GM18909 (cell line): ENCODE data around the gene CREB5.
"Not testable (repeated sequence)": the region's sequence is repeated elsewhere in the genome, so short reads cannot be mapped to it uniquely, and the experiment has no call there.

ENCODE experiments used
- ATAC-seq: cut with Tn5 transposase; IDR thresholded peaks from one replicate; pipeline ENCODE4 v1.9.1; 2021; ENCODE audit warnings: mild to moderate bottlenecking; ENCODE audit not compliant: unreplicated experiment, poor library complexity

CREB5 gene

DNA sequence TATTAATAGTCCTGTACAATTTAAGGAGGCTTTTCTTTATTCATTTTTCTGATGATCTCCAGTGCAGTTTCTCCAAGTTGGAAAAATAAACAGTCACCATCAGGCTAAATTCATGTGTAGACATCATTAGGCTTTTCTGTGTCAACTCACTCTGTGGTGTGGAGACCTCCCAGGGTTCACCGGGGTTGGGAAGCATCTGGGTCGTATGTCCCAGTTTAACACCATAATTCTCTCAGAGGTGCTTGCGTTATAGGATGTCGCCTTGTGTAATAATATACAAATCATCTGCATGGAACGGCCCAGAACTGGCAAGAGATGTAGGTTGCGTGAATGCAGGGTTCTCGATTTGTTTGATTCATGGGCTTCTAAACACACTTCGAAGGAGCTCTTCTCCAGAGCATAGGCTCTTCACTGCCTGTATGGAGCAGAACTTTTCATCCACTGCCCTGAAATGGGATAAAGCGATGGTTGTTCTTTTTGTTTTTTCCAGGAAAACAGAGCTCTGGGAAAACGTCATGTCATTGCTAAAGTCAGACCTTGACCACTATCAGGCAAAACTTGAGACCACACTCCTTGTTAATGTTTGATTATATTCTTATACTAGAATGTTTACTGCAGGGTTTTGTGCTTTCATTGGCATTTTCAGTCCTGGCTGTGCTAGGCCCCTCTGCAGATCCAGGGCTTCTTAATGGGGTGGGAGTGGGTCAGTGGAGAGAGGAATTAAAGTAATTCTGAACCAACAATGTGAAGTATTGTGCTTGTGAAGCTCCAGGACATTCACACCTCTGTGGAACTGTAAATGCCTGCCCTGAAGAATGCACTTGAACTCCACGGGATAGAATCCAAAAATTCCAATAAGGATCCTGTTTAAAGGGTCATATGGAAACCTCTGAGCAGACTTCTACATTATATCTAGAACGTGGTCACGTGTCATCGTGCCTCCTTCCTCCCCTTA, 373.0 kb downstream of the CREB5 start:
- no peak for ATAC-seq

DNA sequence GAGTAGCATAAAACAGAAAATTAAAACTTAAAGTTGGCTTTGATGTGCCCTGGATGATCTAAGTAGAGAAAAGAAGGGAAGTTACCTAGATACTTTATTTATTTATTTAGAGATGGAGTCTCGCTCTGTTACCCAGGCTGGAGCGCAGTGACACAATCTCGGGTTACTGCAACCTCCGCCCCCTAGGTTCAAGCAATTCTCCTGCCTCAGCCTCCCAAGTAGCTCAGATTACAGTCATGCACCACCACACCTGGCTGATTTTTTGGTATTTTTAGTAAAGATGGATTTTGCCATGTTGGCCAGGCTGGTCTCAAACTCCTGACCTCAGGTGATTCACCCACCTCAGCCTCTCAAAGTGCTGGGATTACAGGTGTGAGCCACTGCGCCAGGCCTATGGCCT, 373.8 kb downstream of the CREB5 start:
- ATAC-seq, result not testable (repeated sequence)

DNA sequence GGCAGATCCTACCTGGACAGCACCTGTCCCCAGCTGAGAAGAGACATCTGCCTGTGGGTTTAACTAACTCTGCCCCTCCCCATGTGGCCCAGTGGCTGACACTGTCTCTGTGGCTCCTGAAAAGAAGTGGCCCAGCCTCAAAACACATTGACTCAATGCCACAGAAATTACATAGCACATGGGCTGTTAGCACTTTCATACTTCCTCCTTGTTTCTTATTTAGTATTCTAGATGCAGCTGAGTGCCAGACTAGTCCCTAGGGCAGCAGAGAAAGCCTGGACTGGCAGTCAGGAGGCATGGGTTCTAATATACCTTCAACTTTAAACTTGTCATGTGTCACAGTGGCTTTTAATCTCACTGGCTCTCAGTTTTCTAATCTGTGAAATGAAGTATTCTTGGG, 374.8 kb downstream of the CREB5 start:
- no peak for ATAC-seq

DNA sequence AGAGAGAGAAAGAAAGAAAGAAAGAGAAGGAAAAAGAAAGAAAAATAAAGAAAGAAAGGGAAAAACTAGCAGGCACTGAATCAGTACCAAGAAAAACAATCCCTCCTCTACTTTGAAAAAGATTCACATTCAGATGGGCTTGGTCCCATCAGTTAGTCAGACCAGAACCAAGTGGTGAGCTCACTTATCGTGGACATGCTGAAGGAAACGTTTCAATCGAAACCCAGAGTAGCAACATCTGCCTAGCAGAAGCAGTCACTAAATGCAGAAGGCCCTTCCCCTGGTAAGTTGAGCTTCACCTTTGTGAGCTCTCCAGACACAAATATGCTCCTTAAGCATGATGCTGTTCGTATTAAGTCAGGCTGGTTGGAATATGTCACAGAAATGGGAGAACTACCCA, 378.1 kb downstream of the CREB5 start:
- ATAC-seq, result no peak

DNA sequence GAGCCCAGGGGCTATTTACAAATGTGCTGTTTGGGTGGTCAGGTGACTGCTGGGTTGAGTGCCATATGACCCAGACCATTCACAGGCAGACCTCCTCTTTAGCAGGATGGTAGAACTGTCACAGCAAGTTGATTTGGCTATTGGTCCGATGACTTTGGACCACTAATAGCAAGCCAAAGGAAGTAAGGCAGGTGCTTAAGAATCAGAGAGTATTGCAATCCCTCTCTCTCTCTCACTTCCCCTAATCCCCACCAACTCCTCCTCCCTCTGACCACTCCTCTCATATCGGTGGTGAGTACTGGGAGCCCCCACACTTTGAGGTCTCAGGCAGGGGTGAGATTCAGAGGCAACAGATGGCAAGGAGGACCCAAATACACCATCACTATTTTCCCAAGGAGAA, 380.5 kb downstream of the CREB5 start:
- ATAC-seq, result no peak

DNA sequence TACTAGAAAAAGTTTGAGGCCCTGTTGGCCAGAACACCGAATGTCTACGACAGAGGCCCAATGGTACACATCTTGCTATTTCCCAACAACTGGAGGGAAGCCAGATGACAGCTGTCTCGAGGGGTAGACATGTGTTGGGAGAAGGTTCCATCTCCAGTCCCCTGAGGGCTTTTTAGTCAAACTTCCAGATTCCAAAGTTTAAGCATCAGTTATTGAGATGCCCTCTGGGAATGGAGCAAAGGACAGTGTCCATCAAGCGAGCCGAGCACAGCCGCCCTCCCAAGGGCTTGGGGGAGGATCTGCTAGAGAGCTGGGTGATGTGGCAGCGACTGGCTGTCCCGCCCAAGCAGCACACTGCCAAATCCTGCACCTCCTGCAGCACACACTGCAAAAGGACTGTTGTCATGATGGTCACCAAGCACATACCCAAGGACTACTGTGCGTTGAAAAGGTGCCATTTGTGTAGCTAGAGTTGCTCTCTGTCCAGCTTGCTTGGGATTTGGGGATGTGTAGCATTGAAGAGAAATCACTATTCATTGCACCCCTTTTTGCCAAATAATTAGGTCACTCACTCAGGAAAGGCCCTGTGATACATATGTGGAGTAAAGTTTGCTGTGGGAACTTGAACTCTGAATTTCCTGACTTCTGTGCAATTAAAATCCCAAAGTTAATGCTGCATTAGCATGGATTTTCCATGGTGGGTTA, 381.2 kb downstream of the CREB5 start:
- no peak for ATAC-seq

DNA sequence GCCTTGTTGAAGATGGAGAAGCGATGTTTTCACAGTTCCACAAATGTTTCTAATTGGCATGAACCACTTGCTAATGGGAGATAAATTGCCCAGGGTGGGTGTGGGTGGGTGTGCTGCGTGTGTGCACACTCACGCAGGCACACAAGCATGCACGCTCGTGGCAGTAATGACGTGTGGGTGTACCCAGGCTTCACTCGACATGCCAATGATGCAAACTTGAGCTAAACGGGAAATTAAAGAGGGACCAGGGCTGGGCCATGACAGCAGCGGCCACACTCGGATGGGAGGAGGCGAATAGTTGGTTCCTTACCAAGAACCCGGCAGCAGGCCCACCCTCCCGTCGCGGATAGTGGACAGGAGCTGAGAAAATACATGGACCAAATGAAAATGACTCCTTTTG, 386.0 kb downstream of the CREB5 start:
- no peak for ATAC-seq

DNA sequence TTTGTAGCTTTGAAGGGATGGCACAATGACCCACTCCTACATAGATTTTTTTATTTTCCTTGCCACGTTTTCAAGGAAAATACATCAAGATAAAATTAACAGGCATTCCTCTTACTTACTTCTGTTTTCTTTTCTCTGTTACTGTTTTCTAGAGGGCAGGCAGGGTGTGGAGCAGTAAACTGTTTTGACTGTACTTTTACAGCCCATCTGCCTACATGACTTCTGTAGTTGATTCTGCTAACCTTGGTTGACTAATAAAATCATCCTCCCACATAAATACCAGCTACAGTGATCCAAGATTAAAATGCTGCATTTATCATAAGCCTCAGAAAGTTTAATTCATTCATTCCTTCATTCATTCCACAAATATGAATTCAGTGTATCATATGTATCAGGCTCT, 387.3 kb downstream of the CREB5 start:
- no peak for ATAC-seq

DNA sequence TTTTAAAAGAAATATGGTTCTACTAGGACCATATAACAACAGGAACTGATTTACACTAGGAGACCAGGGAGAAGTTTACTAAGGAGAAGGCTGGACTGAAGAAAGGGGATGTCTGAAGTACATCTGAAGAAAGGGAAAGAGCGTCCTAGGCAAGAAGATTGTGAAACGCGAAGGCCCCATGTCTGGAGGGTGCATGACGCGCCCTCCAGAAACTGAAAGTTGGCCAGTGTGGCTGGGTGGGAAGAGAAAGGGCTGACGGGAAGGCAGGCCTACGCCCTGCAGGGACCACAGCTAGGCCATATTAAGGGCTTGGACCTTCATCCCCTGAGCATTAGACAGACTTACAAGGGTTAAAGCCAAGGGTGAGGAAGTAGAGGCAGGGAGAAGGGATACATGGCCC, 387.8 kb downstream of the CREB5 start:
- no peak for ATAC-seq

DNA sequence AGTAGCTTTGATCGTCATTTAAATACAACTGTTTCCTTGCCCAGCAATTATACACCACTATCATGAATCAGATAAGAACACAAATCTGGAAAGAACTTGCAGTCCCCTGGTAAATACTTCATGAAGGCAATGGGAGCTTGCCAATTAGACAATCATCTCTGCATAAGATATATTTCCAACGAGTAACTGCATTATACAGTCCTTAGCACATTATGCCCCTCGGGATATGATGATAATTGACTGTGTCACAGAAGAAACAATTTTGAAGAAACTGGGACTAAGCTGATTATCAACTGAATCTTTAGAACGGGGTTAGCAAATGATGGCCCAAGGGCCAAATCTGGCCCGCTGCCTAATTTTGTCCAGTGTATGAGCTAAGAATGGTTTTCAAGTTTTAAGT, 390.1 kb downstream of the CREB5 start:
- no peak for ATAC-seq

DNA sequence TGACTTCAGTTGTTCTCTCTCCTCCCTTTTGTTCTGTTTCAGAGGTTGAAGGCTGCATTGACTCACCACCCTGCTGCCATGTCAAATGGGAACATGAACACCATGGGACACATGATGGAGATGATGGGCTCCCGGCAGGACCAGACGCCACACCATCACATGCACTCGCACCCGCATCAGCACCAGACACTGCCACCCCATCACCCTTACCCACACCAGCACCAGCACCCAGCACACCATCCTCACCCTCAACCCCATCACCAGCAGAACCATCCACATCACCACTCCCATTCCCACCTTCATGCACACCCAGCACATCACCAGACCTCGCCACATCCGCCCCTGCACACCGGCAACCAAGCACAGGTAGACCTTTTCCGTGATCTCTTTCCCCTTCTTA, 391.8 kb downstream of the CREB5 start:
- ATAC-seq, result no peak

DNA sequence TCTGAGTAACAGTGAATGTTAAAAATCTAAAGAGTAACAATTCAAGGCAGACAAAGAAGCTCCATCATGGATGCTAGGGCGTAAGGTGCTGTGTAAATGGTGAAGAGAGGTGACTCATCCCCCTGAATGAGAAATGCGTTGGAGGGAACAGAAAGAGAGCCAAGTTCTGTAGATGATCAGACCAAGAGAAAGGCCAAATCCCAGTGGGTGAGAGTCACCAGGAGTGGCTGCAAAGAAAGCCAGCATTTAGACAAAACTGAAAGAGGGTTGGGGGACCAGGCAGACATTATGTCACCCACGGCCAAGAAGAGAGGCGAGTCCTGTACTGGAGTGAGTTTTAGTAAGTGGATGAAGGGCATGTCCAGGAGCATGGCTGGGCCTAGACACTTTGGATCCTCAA, 392.7 kb downstream of the CREB5 start:
- ATAC-seq, result no peak

DNA sequence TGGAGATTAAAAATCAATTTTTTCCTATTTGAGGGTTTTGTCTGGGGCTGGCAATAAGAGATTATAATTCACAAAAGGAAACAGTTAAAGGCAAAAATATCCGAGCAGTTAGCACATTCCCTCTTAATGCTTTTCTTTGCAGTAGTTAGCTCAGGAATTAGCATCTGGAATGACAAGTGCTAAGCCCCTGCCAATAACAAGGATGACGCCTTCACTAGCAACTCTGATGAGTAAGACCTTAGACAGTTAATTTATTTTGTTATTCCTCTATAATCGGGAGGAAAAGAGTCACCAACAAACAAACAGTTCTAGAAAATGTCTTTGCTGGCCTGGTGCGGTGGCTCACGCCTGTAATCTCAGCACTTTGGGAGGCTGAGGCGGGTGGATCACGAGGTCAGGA, 394.5 kb downstream of the CREB5 start:
- ATAC-seq, result no peak

DNA sequence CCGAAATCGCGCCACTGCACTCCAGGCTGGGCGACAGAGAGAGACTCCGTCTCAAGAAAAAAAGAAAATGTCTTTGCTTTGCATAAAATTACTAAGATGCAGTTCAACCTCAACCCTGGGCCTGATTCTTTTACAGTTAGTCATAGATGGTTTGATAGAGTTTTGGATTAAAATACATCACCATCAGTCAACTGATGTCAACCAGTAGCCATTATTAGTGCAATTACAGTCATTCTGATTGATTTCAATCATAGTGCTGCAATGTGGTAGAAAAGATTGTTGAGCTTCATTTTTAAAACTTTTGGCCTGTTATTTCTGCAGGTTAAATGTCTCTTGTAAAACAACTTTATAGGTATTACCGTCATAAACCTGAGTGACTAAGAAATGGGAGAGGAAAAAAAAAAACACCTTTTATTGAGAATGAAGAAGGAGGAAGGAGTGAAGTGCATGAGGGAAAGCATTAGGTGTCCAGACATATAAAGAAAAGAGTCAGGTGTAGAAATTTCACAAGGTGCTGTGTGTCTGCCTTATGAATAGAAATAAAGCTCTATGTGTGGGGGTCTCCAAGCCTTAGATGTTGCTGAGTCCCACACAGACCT, 395.2 kb downstream of the CREB5 start:
- ATAC-seq, result no peak

DNA sequence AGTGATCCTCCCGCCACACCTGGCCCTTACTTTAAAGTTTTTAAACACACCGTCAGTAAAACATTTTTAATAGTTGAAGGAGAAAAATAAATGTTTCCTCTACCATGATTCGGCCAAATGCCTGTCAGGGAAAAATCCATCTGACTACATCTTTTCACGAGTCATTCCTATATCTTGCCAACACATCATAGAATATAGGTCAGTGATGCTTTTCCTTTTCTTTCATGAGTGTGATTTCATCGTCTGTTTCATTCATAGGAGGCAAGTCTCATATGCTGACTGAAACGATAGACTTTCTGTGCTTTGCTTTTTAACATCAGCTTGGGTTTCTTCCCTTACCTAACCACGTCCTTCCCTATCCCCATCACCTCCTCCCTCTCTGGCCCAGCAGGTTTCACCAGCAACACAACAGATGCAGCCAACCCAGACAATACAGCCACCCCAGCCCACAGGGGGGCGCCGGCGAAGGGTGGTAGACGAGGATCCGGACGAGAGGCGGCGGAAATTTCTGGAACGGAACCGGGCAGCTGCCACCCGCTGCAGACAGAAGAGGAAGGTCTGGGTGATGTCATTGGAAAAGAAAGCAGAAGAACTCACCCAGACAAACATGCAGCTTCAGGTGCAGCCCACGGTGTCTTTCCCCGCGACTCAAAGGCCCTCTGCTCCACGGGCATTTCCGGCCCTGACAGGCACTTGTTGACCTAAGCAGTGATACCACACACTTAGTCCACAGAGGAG, 396.6 kb downstream of the CREB5 start:
- ATAC-seq, result no peak

DNA sequence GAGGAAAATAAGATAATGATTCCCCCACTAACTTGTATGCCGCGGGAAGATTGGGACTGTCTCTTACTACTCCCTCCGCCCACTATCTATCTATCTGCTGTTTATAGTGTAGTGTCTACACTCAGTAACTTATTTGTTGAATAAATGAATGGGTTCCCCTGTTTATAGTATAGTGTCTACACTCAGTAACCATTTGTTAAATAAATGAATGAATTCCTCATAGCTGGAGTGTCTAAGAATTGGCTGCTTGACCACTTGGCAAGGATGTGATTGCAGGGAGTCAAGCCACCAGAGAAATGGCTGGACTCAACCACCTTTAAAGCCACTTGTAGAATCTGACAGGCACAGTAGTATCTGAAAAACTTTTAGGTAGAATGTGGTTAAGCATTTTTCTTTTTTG, 398.7 kb downstream of the CREB5 start:
- ATAC-seq, result no peak

DNA sequence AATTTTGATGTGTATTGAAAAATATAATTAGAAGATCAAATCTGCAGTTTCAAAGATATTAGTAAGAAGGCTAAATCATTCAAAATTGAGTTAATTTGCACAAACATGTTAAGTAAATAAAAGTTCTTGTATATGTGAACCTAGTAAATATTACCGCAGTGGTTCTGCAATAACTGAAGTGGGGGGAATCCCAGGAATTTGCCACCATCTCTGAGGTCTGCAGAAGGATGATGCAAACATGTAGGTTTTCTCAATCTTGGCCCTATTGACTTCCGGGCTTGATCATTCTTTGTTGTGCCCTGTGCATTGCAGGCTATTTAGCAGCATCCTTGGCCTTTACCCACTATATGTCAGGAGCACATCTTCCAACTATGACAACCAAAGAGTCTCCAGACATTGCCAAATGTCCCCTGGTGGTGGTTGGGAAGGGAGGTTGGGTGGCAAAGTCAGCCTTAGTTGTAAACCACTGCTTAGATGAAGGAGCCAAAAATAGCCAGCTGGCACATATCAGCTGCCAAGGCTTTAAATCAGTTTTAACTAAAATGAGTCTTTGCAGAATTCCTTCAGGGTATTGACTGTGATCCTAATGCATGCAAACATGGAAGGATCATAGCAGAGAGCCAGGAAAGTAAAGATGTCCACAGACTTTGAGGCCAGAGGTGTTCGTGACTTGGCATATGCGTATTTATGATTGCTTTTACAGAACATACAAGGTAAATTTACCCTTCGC, 399.5 kb downstream of the CREB5 start:
- ATAC-seq, result no peak

DNA sequence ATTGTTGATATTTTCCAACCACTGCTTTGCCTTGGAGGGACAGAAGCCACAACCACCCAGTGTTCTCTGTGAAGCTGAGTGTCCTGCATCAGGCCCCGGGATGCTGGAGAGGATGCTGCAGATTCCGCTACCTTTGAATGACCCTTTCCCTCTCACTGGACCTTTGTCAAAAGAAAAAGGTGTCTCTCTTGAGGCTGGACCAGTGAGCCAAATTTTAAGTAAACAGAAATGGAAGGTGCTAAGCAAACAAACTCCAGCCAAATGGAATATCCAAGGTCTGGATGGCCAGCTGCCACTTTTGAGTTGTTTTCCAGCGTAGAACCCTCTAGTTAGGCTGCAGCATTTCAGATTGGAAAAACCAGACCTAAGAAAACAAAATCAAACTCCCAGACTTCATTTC, 400.3 kb downstream of the CREB5 start:
- ATAC-seq, result no peak

DNA sequence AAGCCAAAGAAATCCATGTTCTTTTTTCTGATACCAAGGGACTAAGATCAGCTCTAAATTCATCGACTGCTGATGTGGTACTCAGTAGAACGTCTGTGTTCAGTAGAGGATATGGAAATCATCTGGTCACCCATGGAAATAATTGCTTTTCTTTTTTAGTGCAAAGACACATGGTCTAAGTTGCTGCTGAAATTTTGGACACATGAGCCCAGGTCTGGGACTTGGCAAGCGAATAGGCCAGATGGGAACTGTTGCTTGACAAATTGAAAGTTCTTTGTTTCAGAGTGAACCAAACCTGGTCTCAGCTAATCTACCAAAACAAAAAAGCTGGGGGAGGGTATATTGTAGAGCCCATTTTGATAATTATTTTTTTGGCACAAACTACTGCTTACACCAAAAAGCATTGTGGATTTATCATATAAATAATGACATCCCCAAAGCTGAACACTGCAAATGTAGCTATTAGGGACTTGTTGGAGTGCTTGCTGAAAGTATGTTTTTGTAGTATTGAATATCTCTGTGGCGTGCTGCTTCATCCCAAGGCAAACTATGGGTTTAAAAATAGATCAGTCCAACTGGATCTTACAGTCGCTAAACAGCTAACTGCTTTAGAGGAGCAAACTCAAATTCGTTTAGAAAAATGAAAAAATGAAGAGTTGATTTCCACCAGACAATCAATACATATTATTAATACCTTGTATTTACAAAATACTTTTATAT, 401.1 kb downstream of the CREB5 start:
- ATAC-seq, result no peak
